Stimulated activated CD4-positive, alpha-beta T cell treated with anti-CD3 and anti-CD28 coated beads, Interleukin-1b, Interleukin-23, amount 100 ng/mL, for 24 hours (primary cell): ENCODE results near the gene SHF.
"Not testable (repeated sequence)": the region's sequence is repeated elsewhere in the genome, so short reads cannot be mapped to it uniquely, and the experiment has no call there.

Experiments used
- DNase-seq, 4 experiments: peaks; one replicate each; pipeline ENCODE4 v3.0.0-alpha.2; 2020; ENCODE audit warnings: low read depth in 4 of 4, low spot score in 1 of 4

The SHF gene

GRCh38 chr15:45187894-45188830 lies at the start of gene SHF:
TSS of gene SHF (minus strand) at chr15:45187966. CDS start at chr15:45187951, 15 bp downstream.
- DNase-seq = peak; percentile 56 to 71 (median 64)

- not testable (repeated sequence) for DNase-seq
Observed at GRCh38 chr15:45236806-45237205, 49.0 kb upstream of the SHF start.

GRCh38 chr15:45234562-45235235 lies 46.9 kb upstream of the SHF start:
- no peak for DNase-seq

- no peak for DNase-seq
Observed at GRCh38 chr15:45231864-45232562, 44.2 kb upstream of the SHF start.

- no peak for DNase-seq
Observed at GRCh38 chr15:45231132-45231531, 43.4 kb upstream of the SHF start.

GRCh38 chr15:45230245-45230965 lies 42.6 kb upstream of the SHF start:
- no peak for DNase-seq

- no peak for DNase-seq
Observed at GRCh38 chr15:45228931-45229330, 41.2 kb upstream of the SHF start.

- DNase-seq = no peak
Observed at GRCh38 chr15:45225506-45226273, 37.9 kb upstream of the SHF start.

GRCh38 chr15:45224621-45225217 lies 37.0 kb upstream of the SHF start:
- no peak for DNase-seq

- no peak for DNase-seq
Observed at GRCh38 chr15:45221967-45222366, 34.2 kb upstream of the SHF start.

GRCh38 chr15:45221053-45221599 lies 33.4 kb upstream of the SHF start:
- DNase-seq = no peak

GRCh38 chr15:45212493-45212892 lies 24.7 kb upstream of the SHF start:
- DNase-seq = no peak

GRCh38 chr15:45205192-45205591 lies 17.4 kb upstream of the SHF start:
- peak in 2 of 4 experiments; percentile 35 to 36 for DNase-seq

GRCh38 chr15:45203182-45203581 lies 15.4 kb upstream of the SHF start:
- no peak for DNase-seq

- DNase-seq = no peak
Observed at GRCh38 chr15:45201869-45202268, 14.1 kb upstream of the SHF start.

- DNase-seq = no peak
Observed at GRCh38 chr15:45201557-45201859, 13.7 kb upstream of the SHF start.

- DNase-seq = peak; percentile 72 to 81 (median 80)
Observed at GRCh38 chr15:45200799-45201556, 13.2 kb upstream of the SHF start.

- peak; percentile 90 to 99 (median 96) for DNase-seq
Observed at GRCh38 chr15:45200001-45200798, 12.4 kb upstream of the SHF start.
